ENCODE results near the gene DBNL.

The DBNL gene

GRCh38 chr7:44045226-44046014 lies 918 bp downstream of the DBNL start:
- DNase-seq = no peak

GRCh38 chr7:44046321-44047061 lies 2.0 kb downstream of the DBNL start:
- no peak for DNase-seq

GRCh38 chr7:44048031-44048795 lies 3.7 kb downstream of the DBNL start:
- DNase-seq = no peak

GRCh38 chr7:44050121-44050914 lies 5.8 kb downstream of the DBNL start:
- no peak for DNase-seq

- no peak for DNase-seq
Observed at GRCh38 chr7:44050915-44051560, 6.5 kb downstream of the DBNL start.

GRCh38 chr7:44051611-44052220 lies 7.2 kb downstream of the DBNL start:
- DNase-seq = no peak

- no peak for DNase-seq
Observed at GRCh38 chr7:44052771-44053365, 8.4 kb downstream of the DBNL start.

GRCh38 chr7:44056681-44057080 lies 12.2 kb downstream of the DBNL start:
- no peak for DNase-seq

- no peak for DNase-seq
Observed at GRCh38 chr7:44057181-44057848, 12.8 kb downstream of the DBNL start.

GRCh38 chr7:44057849-44058758 lies 13.6 kb downstream of the DBNL start:
- no peak for DNase-seq

GRCh38 chr7:44058759-44059218 lies 14.3 kb downstream of the DBNL start:
- DNase-seq = no peak

GRCh38 chr7:44059219-44060090 lies 15.0 kb downstream of the DBNL start:
- DNase-seq = no peak

- DNase-seq = no peak
Observed at GRCh38 chr7:44060091-44060947, 15.8 kb downstream of the DBNL start.

- no peak for DNase-seq
Observed at GRCh38 chr7:44060948-44061644, 16.6 kb downstream of the DBNL start.

- DNase-seq = no peak
Observed at GRCh38 chr7:44061645-44062179, 17.2 kb downstream of the DBNL start.

GRCh38 chr7:44062180-44062902 lies 17.8 kb downstream of the DBNL start:
- no peak for DNase-seq

Measured in NCI-H1048 (cell line).